Measurements from ENCODE around the gene ITPR1. TPM values are rescaled to one million over a fixed set of nuclear protein-coding genes. Genes with fewer than 3 reads are reported as not detected.

The ITPR1 gene
- total RNA-seq, 2 experiments from 2014 or later, result 48.6 to 55.6 TPM

GRCh38 chr3:4888913-4889846, 396.0 kb downstream of the ITPR1 start:
- H3K9me3 Mint-ChIP-seq (ENCODE audit: low read depth), result no peaks in the 10 kb centered on the region
- H3K36me3 Mint-ChIP-seq (ENCODE audit: low read depth), result no peaks in the 10 kb centered on the region
- ATAC-seq (peak; percentile 90), DNase-seq (peak; percentile 50)
- intact Hi-C loops (cut with DNase I, micrococcal nuclease), result loop anchor here (1.0 to 5.0 kb wide), 6 partner anchors 9 to 166 kb away; no protein-coding TSS in a partner anchor
- peaks cover 37% of the 10 kb centered on the region for H3K4me1 Mint-ChIP-seq
- ChIA-PET CTCF (interaction anchor here (1.0 to 1.4 kb wide), 4 partner anchors 17 to 178 kb away, joined by 3 to 4 read pairs (median 3); no protein-coding TSS in a partner anchor), POLR2A (no interaction called here)
- H3K27me3 Mint-ChIP-seq, result peaks cover 2% of the 10 kb centered on the region
- peak overlapping the region; percentile 83 for H3K27ac Mint-ChIP-seq
- H3K4me3 Mint-ChIP-seq, result peak overlapping the region; percentile 5

GRCh38 chr3:4889896-4890295, 396.7 kb downstream of the ITPR1 start:
- Mint-ChIP-seq H3K4me3 (no peak overlapping the region), H3K4me1 (peaks cover 36% of the 10 kb centered on the region), H3K27ac (peak overlapping the region; percentile 83), H3K36me3 (ENCODE audit: low read depth) (no peaks in the 10 kb centered on the region), H3K9me3 (ENCODE audit: low read depth) (no peaks in the 10 kb centered on the region), H3K27me3 (peaks cover 2% of the 10 kb centered on the region)
- ATAC-seq, result no peak
- DNase-seq, result no peak
- POLR2A ChIA-PET, result no interaction called here
- intact Hi-C loops (cut with DNase I, micrococcal nuclease), result loop anchor here (1.0 to 5.0 kb wide), 6 partner anchors 8 to 167 kb away; no protein-coding TSS in a partner anchor
- CTCF ChIA-PET, result interaction anchor here (0.9 to 1.4 kb wide), 4 partner anchors 17 to 169 kb away, joined by 3 to 4 read pairs (median 3); no protein-coding TSS in a partner anchor

GRCh38 chr3:4894891-4895530, 401.9 kb downstream of the ITPR1 start:
- POLR2A ChIA-PET, result no interaction called here
- DNase-seq, result no peak
- H3K27ac Mint-ChIP-seq, result no peak overlapping the region
- H3K27me3 Mint-ChIP-seq, result peaks cover 2% of the 10 kb centered on the region
- no peak for ATAC-seq
- no peaks in the 10 kb centered on the region for H3K36me3 Mint-ChIP-seq (ENCODE audit: low read depth)
- CTCF ChIA-PET, result interaction anchor here (0.6 to 1.0 kb wide), 2 partner anchors 19 to 59 kb away, joined by 3 read pairs; no protein-coding TSS in a partner anchor
- intact Hi-C loops (cut with DNase I, micrococcal nuclease), result no loop called here
- no peak overlapping the region for H3K4me3 Mint-ChIP-seq
- H3K4me1 Mint-ChIP-seq, result peaks cover 25% of the 10 kb centered on the region
- no peaks in the 10 kb centered on the region for H3K9me3 Mint-ChIP-seq (ENCODE audit: low read depth)

- Mint-ChIP-seq H3K4me1 (peaks cover 30% of the 10 kb centered on the region), H3K27me3 (peaks cover 2% of the 10 kb centered on the region), H3K27ac (no peak overlapping the region), H3K4me3 (no peak overlapping the region), H3K36me3 (ENCODE audit: low read depth) (no peaks in the 10 kb centered on the region), H3K9me3 (ENCODE audit: low read depth) (no peaks in the 10 kb centered on the region)
- intact Hi-C loops (cut with DNase I, micrococcal nuclease), result no loop called here
- ChIA-PET POLR2A (no interaction called here), CTCF (no interaction called here)
- DNase-seq, result no peak
- no peak for ATAC-seq
Observed at GRCh38 chr3:4895838-4896237, 402.7 kb downstream of the ITPR1 start.

Other genes with a start within 250 kb of the ITPR1 start
- 10 to 100 TPM; 19.3 to 19.4 TPM for gene SETMAR, start 190.0 kb upstream of the ITPR1 start, total RNA-seq
- 1 to 10 TPM; 3.5 to 4.9 TPM for gene SUMF1, start 26.1 kb upstream of the ITPR1 start, total RNA-seq

Measured in activated CD4-positive, alpha-beta T cell treated with anti-CD3 and anti-CD28 coated beads for 36 hours (primary cell).